ENCODE measurements around the gene RPS16.
A peak's percentile ranks its signal among the peaks of the same experiment; 100 is the strongest.

Gene RPS16

GRCh38 chr19:39409208-39410016, 26.3 kb downstream of the RPS16 start:
- no peak for DNase-seq (ENCODE audit: extremely low spot score, insufficient read length, low read depth)
- FAIRE-seq = peak; percentile 60

GRCh38 chr19:39408392-39409207, 27.1 kb downstream of the RPS16 start:
- FAIRE-seq = no peak
- DNase-seq (ENCODE audit: extremely low spot score, insufficient read length, low read depth) = no peak

- FAIRE-seq = no peak
- DNase-seq (ENCODE audit: extremely low spot score, insufficient read length, low read depth) = no peak
Measured at GRCh38 chr19:39407660-39408391, 27.9 kb downstream of the RPS16 start.

- no peak for DNase-seq (ENCODE audit: extremely low spot score, insufficient read length, low read depth)
- FAIRE-seq = no peak
Measured at GRCh38 chr19:39407410-39407659, 28.4 kb downstream of the RPS16 start.

GRCh38 chr19:39406656-39407409, 28.9 kb downstream of the RPS16 start, which contains the start of gene ZFP36:
Gene ZFP36 (plus strand): TSS chr19:39406847. CDS start chr19:39406905, 58 bp downstream.
- DNase-seq (ENCODE audit: extremely low spot score, insufficient read length, low read depth) (no peak), FAIRE-seq (no peak)

GRCh38 chr19:39405958-39406655, 29.6 kb downstream of the RPS16 start:
- peak; percentile 77 for FAIRE-seq
- DNase-seq (ENCODE audit: extremely low spot score, insufficient read length, low read depth) = no peak

GRCh38 chr19:39405261-39405957, 30.3 kb downstream of the RPS16 start:
- FAIRE-seq (no peak), DNase-seq (ENCODE audit: extremely low spot score, insufficient read length, low read depth) (no peak)

- DNase-seq (ENCODE audit: extremely low spot score, insufficient read length, low read depth) (no peak), FAIRE-seq (peak; percentile 69)
Measured at GRCh38 chr19:39403331-39404312, 32.1 kb downstream of the RPS16 start.

GRCh38 chr19:39402346-39403300, 33.1 kb downstream of the RPS16 start:
- FAIRE-seq = peak; percentile 84
- peak; percentile 44 for DNase-seq (ENCODE audit: extremely low spot score, insufficient read length, low read depth)

GRCh38 chr19:39401549-39402345, 34.0 kb downstream of the RPS16 start:
- FAIRE-seq (peak; percentile 89), DNase-seq (ENCODE audit: extremely low spot score, insufficient read length, low read depth) (no peak)

- no peak for DNase-seq (ENCODE audit: extremely low spot score, insufficient read length, low read depth)
- no peak for FAIRE-seq
Measured at GRCh38 chr19:39401070-39401548, 34.6 kb downstream of the RPS16 start.

GRCh38 chr19:39400061-39400460, 35.7 kb downstream of the RPS16 start:
- no peak for FAIRE-seq

GRCh38 chr19:39399668-39400050, 36.1 kb downstream of the RPS16 start:
- DNase-seq (ENCODE audit: extremely low spot score, insufficient read length, low read depth) (no peak), FAIRE-seq (no peak)

More at GRCh38 chr19:39400061-39400460, 35.7 kb downstream of the RPS16 start:
- DNase-seq (ENCODE audit: extremely low spot score, insufficient read length, low read depth) = no peak

- FAIRE-seq (peak; percentile 52), DNase-seq (ENCODE audit: extremely low spot score, insufficient read length, low read depth) (no peak)
Measured at GRCh38 chr19:39398297-39398864, 37.4 kb downstream of the RPS16 start.
